WTC11 (cell line): ENCODE data around the gene COL25A1. TPM values are rescaled to one million over a fixed set of nuclear protein-coding genes. Genes with fewer than 3 reads are reported as not detected.

Source experiments
- ATAC-seq: fragments of 200-7000 bp; cut with Tn5 transposase; 2 replicates; pipeline ENCODE4 v1.10.0; 2021; ENCODE audit warnings: mild to moderate bottlenecking, moderate library complexity
- CTCF ChIA-PET: fragments of 300-600 bp; sonication (Branson Sonifier 250); formaldehyde crosslinking; loops from one replicate; lab custom pipeline; 2021; ENCODE audit warnings: antibody characterized with exemption; lab: Charles Lee
- POLR2A ChIA-PET: fragments of 350-600 bp; sonication (Branson Sonifier 250); formaldehyde crosslinking; loops from one replicate; lab custom pipeline; 2021; ENCODE audit warnings: antibody characterized with exemption; lab: Charles Lee
- DNase-seq: peaks from one replicate; pipeline ENCODE4 v3.0.0; 2021; ENCODE audit warnings: low spot score
- H3K27ac Mint-ChIP-seq: 2 replicates; pipeline ENCODE4 v1.8.0; 2021; ENCODE audit warnings: mixed read lengths
- H3K27me3 Mint-ChIP-seq: 2 replicates; pipeline ENCODE4 v1.8.0; 2021; ENCODE audit warnings: low read depth, mild to moderate bottlenecking, moderate library complexity, mixed read lengths
- H3K36me3 Mint-ChIP-seq: 2 replicates; pipeline ENCODE4 v1.8.0; 2021; ENCODE audit warnings: mixed read lengths
- H3K4me1 Mint-ChIP-seq: 2 replicates; pipeline ENCODE4 v1.8.0; 2022; ENCODE audit warnings: mixed read lengths
- H3K4me3 Mint-ChIP-seq: 2 replicates; pipeline ENCODE4 v1.8.0; 2021; ENCODE audit warnings: mild to moderate bottlenecking, moderate library complexity, mixed read lengths
- H3K9me3 Mint-ChIP-seq: 2 replicates; pipeline ENCODE4 v1.8.0; 2021; ENCODE audit warnings: mixed read lengths
- AFF4 ChIP-seq: sonication (generic); formaldehyde crosslinking; IDR thresholded peaks from 2 replicates; pipeline ENCODE4 v1.8.1; 2023; ENCODE audit warnings: mild to moderate bottlenecking, missing genetic modification reagents, borderline replicate concordance
- ESRRA ChIP-seq: sonication (generic); formaldehyde crosslinking; IDR thresholded peaks from 2 replicates; pipeline ENCODE4 v1.8.1; 2022; ENCODE audit warnings: mild to moderate bottlenecking, missing genetic modification reagents, borderline replicate concordance
- HMGA2 ChIP-seq: fragments of 250-450 bp; sonication (Bioruptor Pico); IDR thresholded peaks from 2 replicates; pipeline ENCODE4 v1.4.0; 2021; ENCODE audit warnings: mild to moderate bottlenecking, moderate library complexity
- JAZF1 ChIP-seq: fragments of 250-450 bp; sonication (Bioruptor Pico); IDR thresholded peaks from 2 replicates; pipeline ENCODE4 v1.9.0; 2021; ENCODE audit warnings: moderate library complexity, mild to moderate bottlenecking, inconsistent platforms
- NR1H2 ChIP-seq: sonication (generic); formaldehyde crosslinking; IDR thresholded peaks from 2 replicates; pipeline ENCODE4 v1.9.0; 2021; ENCODE audit warnings: mild to moderate bottlenecking, moderate library complexity, missing genetic modification reagents
- TCF7 ChIP-seq: sonication (generic); formaldehyde crosslinking; IDR thresholded peaks from 2 replicates; pipeline ENCODE4 v1.8.0; 2022; ENCODE audit warnings: mild to moderate bottlenecking, low read depth, missing genetic modification reagents, moderate library complexity
- TP53 ChIP-seq: sonication (generic); formaldehyde crosslinking; IDR thresholded peaks from 2 replicates; pipeline ENCODE4 v1.8.1; 2023; ENCODE audit warnings: mild to moderate bottlenecking, missing genetic modification reagents
- total RNA-seq: library from RNA; stranded (reverse); gene quantifications from 3 replicates; pipeline ENCODE4 v1.2.3, GENCODE V29; 2021
- TF ChIP-seq, protein P1 (sequence below): sonication (generic); formaldehyde crosslinking; IDR thresholded peaks from 2 replicates; pipeline ENCODE4 v1.8.0; 2023; ENCODE audit warnings: missing genetic modification reagents, mild to moderate bottlenecking, borderline replicate concordance
- TF ChIP-seq, protein P2 (sequence below): sonication (generic); formaldehyde crosslinking; IDR thresholded peaks from 2 replicates; pipeline ENCODE4 v1.8.1; 2023; ENCODE audit warnings: mild to moderate bottlenecking, moderate library complexity, missing genetic modification reagents

The COL25A1 gene
- total RNA-seq, 1 experiment from 2014 or later, result 6.6 TPM

DNA sequence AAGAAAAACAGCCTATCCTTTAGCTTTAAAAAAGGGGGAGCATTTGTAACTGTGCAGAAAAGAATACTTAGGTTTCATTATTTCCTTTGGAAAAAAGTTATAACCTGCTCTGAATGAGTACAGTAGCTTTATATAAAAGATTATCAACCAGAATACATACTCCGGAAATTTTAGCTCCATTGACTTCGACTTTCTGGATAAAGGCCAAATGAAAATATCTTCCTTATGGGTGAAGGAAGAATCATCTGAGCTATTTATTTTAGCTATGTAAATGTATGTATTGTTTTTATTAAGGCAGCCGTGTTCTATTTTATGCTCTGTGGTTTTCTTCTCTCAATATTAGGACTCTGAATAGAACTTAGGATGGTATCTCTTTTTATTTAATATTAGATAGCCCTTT lies 470.6 kb downstream of the COL25A1 start (continued):
- TF ChIP-seq, protein P1, sequence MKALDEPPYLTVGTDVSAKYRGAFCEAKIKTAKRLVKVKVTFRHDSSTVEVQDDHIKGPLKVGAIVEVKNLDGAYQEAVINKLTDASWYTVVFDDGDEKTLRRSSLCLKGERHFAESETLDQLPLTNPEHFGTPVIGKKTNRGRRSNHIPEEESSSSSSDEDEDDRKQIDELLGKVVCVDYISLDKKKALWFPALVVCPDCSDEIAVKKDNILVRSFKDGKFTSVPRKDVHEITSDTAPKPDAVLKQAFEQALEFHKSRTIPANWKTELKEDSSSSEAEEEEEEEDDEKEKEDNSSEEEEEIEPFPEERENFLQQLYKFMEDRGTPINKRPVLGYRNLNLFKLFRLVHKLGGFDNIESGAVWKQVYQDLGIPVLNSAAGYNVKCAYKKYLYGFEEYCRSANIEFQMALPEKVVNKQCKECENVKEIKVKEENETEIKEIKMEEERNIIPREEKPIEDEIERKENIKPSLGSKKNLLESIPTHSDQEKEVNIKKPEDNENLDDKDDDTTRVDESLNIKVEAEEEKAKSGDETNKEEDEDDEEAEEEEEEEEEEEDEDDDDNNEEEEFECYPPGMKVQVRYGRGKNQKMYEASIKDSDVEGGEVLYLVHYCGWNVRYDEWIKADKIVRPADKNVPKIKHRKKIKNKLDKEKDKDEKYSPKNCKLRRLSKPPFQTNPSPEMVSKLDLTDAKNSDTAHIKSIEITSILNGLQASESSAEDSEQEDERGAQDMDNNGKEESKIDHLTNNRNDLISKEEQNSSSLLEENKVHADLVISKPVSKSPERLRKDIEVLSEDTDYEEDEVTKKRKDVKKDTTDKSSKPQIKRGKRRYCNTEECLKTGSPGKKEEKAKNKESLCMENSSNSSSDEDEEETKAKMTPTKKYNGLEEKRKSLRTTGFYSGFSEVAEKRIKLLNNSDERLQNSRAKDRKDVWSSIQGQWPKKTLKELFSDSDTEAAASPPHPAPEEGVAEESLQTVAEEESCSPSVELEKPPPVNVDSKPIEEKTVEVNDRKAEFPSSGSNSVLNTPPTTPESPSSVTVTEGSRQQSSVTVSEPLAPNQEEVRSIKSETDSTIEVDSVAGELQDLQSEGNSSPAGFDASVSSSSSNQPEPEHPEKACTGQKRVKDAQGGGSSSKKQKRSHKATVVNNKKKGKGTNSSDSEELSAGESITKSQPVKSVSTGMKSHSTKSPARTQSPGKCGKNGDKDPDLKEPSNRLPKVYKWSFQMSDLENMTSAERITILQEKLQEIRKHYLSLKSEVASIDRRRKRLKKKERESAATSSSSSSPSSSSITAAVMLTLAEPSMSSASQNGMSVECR (CRISPR knock-in tag), result no peak
- TF ChIP-seq NR1H2 (CRISPR knock-in tag) (no peak), HMGA2 (CRISPR knock-in tag) (no peak)

GRCh38 chr4:108831291-108831690 lies 471.2 kb downstream of the COL25A1 start:
- Mint-ChIP-seq H3K4me1 (no peaks in the 10 kb centered on the region), H3K27me3 (no peaks in the 10 kb centered on the region), H3K36me3 (no peaks in the 10 kb centered on the region), H3K4me3 (no peak overlapping the region)
- DNase-seq (no peak), ATAC-seq (no peak)
- CTCF ChIA-PET, result interaction anchor here (1.1 kb wide), 1 partner anchor 463 kb away, joined by 3 read pairs; no protein-coding TSS in a partner anchor
- TF ChIP-seq HMGA2 (CRISPR knock-in tag) (no peak), TP53 (CRISPR knock-in tag) (no peak), TCF7 (CRISPR knock-in tag) (no peak), JAZF1 (no peak)
- TF ChIP-seq, all 79 proteins: peak for 0
- H3K27ac Mint-ChIP-seq, result no peak overlapping the region
- H3K9me3 Mint-ChIP-seq, result no peaks in the 10 kb centered on the region
- POLR2A ChIA-PET, result no interaction called here

GRCh38 chr4:108830509-108831244 lies 471.8 kb downstream of the COL25A1 start:
- ChIA-PET CTCF (interaction anchor here (1.1 kb wide), 1 partner anchor 463 kb away, joined by 3 read pairs; no protein-coding TSS in a partner anchor), POLR2A (no interaction called here)
- no peak for ATAC-seq
- H3K4me1 Mint-ChIP-seq, result no peaks in the 10 kb centered on the region
- H3K36me3 Mint-ChIP-seq, result no peaks in the 10 kb centered on the region
- no peaks in the 10 kb centered on the region for H3K27me3 Mint-ChIP-seq
- H3K4me3 Mint-ChIP-seq, result no peak overlapping the region
- no peak for DNase-seq
- TF ChIP-seq AFF4, result no peak
- TF ChIP-seq, protein P2, sequence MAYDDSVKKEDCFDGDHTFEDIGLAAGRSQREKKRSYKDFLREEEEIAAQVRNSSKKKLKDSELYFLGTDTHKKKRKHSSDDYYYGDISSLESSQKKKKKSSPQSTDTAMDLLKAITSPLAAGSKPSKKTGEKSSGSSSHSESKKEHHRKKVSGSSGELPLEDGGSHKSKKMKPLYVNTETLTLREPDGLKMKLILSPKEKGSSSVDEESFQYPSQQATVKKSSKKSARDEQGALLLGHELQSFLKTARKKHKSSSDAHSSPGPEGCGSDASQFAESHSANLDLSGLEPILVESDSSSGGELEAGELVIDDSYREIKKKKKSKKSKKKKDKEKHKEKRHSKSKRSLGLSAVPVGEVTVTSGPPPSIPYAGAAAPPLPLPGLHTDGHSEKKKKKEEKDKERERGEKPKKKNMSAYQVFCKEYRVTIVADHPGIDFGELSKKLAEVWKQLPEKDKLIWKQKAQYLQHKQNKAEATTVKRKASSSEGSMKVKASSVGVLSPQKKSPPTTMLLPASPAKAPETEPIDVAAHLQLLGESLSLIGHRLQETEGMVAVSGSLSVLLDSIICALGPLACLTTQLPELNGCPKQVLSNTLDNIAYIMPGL (CRISPR knock-in tag), result no peak
- TF ChIP-seq ESRRA (CRISPR knock-in tag), result no peak
- no peak overlapping the region for H3K27ac Mint-ChIP-seq
- H3K9me3 Mint-ChIP-seq, result no peaks in the 10 kb centered on the region
